OCI-LY3 (cell line): Measurements from ENCODE around the gene ROBO1.

Experiments
- H2AFZ ChIP-seq: fragments of 200-600, 300-600 bp; shearing (Covaris generic); 2 replicates; pipeline ENCODE4 v1.6.0; 2014; ENCODE audit warnings: antibody characterized with exemption, low read depth, low read length
- H3K27ac ChIP-seq: fragments of 200-600, 300-600 bp; sonication (generic); 2 replicates; pipeline ENCODE4 v1.5.1; 2014; ENCODE audit warnings: mild to moderate bottlenecking, low read length, moderate library complexity, mixed read lengths
- H3K27me3 ChIP-seq: fragments of 200-600, 300-600 bp; sonication (generic); 2 replicates; pipeline ENCODE4 v1.6.1; 2014; ENCODE audit warnings: low read depth, low read length, mixed read lengths
- H3K36me3 ChIP-seq: fragments of 200-600, 300-600 bp; sonication (generic); replicated peaks from 2 replicates; pipeline ENCODE3; 2014; ENCODE audit warnings: low read depth, low read length, mixed read lengths
- H3K4me1 ChIP-seq: fragments of 300-600, 200-600 bp; sonication (generic); 2 replicates; pipeline ENCODE4 v1.6.1; 2014; ENCODE audit warnings: low read length, mixed read lengths
- H3K4me2 ChIP-seq: fragments of 200-600, 300-600 bp; sonication (generic); 2 replicates; pipeline ENCODE4 v1.6.1; 2014; ENCODE audit warnings: low read length, mixed read lengths
- H3K4me3 ChIP-seq: fragments of 300-600, 200-600 bp; sonication (generic); 2 replicates; pipeline ENCODE4 v1.5.1; 2014; ENCODE audit warnings: antibody characterized with exemption, mild to moderate bottlenecking, low read length, moderate library complexity
- H3K79me2 ChIP-seq: fragments of 300-600, 200-600 bp; shearing (Covaris generic); 2 replicates; pipeline ENCODE4 v1.6.1; 2014; ENCODE audit warnings: mild to moderate bottlenecking, low read length, mixed read lengths
- H3K9ac ChIP-seq: fragments of 300-600, 200-600 bp; shearing (Covaris generic); 2 replicates; pipeline ENCODE4 v1.6.0; 2014; ENCODE audit warnings: mild to moderate bottlenecking, low read length, moderate library complexity
- H3K9me3 ChIP-seq: fragments of 200-600, 300-600 bp; shearing (Covaris generic); 2 replicates; pipeline ENCODE4 v1.6.1; 2014; ENCODE audit warnings: low read length, mixed read lengths; ENCODE audit not compliant: insufficient read depth
- H4K20me1 ChIP-seq: fragments of 200-600, 300-600 bp; sonication (generic); 2 replicates; pipeline ENCODE4 v1.6.1; 2016; ENCODE audit warnings: low read length, mixed read lengths; ENCODE audit not compliant: insufficient read depth
- CTCF ChIP-seq: fragments of 200-600, 300-600 bp; sonication (generic); IDR thresholded peaks from 2 replicates; pipeline ENCODE4 v1.5.1; 2014; ENCODE audit warnings: antibody characterized with exemption, low read length, low read depth
- EZH2phosphoT487 ChIP-seq: fragments of 200-600 bp; shearing (Covaris generic); IDR thresholded peaks from 2 replicates; pipeline ENCODE4 v1.6.1; 2018; ENCODE audit warnings: antibody characterized with exemption, mixed run types, low read depth

The ROBO1 gene

GRCh38 chr3:79317551-79318518 lies 450.0 kb downstream of the ROBO1 start:
- no peak overlapping the region for H3K27ac ChIP-seq
- H3K9ac ChIP-seq = no peak overlapping the region

GRCh38 chr3:79314962-79315361 lies 452.8 kb downstream of the ROBO1 start:
- Histone ChIP-seq H3K9ac (no peak overlapping the region), H3K4me2 (no peak overlapping the region), H3K27me3 (no peaks in the 10 kb centered on the region), H3K9me3 (no peaks in the 10 kb centered on the region), H3K4me3 (no peak overlapping the region), H3K4me1 (no peaks in the 10 kb centered on the region), H4K20me1 (no peaks in the 10 kb centered on the region), H3K27ac (no peak overlapping the region), H3K79me2 (no peaks in the 10 kb centered on the region), H2AFZ (no peak overlapping the region), H3K36me3 (no peaks in the 10 kb centered on the region)
- TF ChIP-seq EZH2phosphoT487 (no peak), CTCF (no peak)

More at GRCh38 chr3:79317551-79318518, 450.0 kb downstream of the ROBO1 start:
- H3K4me3 ChIP-seq = no peak overlapping the region
- H3K79me2 ChIP-seq = no peaks in the 10 kb centered on the region
- H3K27me3 ChIP-seq = no peaks in the 10 kb centered on the region
- H3K4me2 ChIP-seq = no peak overlapping the region
- no peaks in the 10 kb centered on the region for H3K9me3 ChIP-seq
- H4K20me1 ChIP-seq = no peaks in the 10 kb centered on the region
- H2AFZ ChIP-seq = no peak overlapping the region
- TF ChIP-seq EZH2phosphoT487 = no peak
- TF ChIP-seq CTCF = no peak
- no peaks in the 10 kb centered on the region for H3K4me1 ChIP-seq
- H3K36me3 ChIP-seq = no peaks in the 10 kb centered on the region

- no peak overlapping the region for H3K4me2 ChIP-seq
- no peaks in the 10 kb centered on the region for H3K36me3 ChIP-seq
- no peaks in the 10 kb centered on the region for H4K20me1 ChIP-seq
- TF ChIP-seq CTCF = no peak
- no peak for TF ChIP-seq EZH2phosphoT487
- H3K9ac ChIP-seq = no peak overlapping the region
- no peak overlapping the region for H3K4me3 ChIP-seq
- no peaks in the 10 kb centered on the region for H3K27me3 ChIP-seq
- H2AFZ ChIP-seq = no peak overlapping the region
- H3K4me1 ChIP-seq = no peaks in the 10 kb centered on the region
- H3K27ac ChIP-seq = no peak overlapping the region
- no peaks in the 10 kb centered on the region for H3K9me3 ChIP-seq
- no peaks in the 10 kb centered on the region for H3K79me2 ChIP-seq
Observed at GRCh38 chr3:79314544-79314943, 453.3 kb downstream of the ROBO1 start.

GRCh38 chr3:79310016-79310415 lies 457.8 kb downstream of the ROBO1 start:
- Histone ChIP-seq H3K27ac (no peak overlapping the region), H3K27me3 (no peaks in the 10 kb centered on the region), H3K4me1 (no peaks in the 10 kb centered on the region), H3K4me2 (no peak overlapping the region), H3K9me3 (no peaks in the 10 kb centered on the region), H2AFZ (no peak overlapping the region), H3K36me3 (no peaks in the 10 kb centered on the region), H3K4me3 (no peak overlapping the region), H3K79me2 (no peaks in the 10 kb centered on the region), H4K20me1 (no peaks in the 10 kb centered on the region), H3K9ac (no peak overlapping the region)
- TF ChIP-seq CTCF (no peak), EZH2phosphoT487 (no peak)
